ENCODE measurements around the gene INSM2. TPM values are rescaled to one million over a fixed set of nuclear protein-coding genes. Genes with fewer than 3 reads are reported as not detected.

Gene INSM2
- total RNA-seq, 1 experiment from 2014 or later, result not detected

DNA sequence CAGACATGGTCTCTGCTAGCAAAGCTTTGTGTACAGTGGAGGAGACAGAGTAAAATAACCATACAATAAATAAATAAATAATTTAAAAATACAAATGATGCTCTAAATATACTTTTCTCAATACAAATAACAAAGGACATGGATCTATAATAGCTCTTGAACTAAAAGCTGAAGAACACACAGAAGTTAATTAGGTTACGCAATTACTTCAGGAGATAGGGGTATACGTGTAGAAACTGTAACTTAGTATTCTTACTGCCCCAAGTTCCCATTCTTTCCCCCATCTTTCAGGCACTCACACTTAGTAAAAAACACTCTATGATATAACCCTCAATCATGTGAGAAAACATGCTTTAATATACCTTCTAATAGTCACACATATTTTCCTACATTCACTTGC is 44.2 kb downstream of the INSM2 start:
- TF ChIP-seq, protein P1, sequence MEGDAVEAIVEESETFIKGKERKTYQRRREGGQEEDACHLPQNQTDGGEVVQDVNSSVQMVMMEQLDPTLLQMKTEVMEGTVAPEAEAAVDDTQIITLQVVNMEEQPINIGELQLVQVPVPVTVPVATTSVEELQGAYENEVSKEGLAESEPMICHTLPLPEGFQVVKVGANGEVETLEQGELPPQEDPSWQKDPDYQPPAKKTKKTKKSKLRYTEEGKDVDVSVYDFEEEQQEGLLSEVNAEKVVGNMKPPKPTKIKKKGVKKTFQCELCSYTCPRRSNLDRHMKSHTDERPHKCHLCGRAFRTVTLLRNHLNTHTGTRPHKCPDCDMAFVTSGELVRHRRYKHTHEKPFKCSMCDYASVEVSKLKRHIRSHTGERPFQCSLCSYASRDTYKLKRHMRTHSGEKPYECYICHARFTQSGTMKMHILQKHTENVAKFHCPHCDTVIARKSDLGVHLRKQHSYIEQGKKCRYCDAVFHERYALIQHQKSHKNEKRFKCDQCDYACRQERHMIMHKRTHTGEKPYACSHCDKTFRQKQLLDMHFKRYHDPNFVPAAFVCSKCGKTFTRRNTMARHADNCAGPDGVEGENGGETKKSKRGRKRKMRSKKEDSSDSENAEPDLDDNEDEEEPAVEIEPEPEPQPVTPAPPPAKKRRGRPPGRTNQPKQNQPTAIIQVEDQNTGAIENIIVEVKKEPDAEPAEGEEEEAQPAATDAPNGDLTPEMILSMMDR (IDR thresholded peaks at IDR 0.05), result no peak
- TF ChIP-seq TCF7L2 (IDR thresholded peaks at IDR 0.05; ENCODE audit: low read depth, low read length), result no peak
- TF ChIP-seq, protein P2, sequence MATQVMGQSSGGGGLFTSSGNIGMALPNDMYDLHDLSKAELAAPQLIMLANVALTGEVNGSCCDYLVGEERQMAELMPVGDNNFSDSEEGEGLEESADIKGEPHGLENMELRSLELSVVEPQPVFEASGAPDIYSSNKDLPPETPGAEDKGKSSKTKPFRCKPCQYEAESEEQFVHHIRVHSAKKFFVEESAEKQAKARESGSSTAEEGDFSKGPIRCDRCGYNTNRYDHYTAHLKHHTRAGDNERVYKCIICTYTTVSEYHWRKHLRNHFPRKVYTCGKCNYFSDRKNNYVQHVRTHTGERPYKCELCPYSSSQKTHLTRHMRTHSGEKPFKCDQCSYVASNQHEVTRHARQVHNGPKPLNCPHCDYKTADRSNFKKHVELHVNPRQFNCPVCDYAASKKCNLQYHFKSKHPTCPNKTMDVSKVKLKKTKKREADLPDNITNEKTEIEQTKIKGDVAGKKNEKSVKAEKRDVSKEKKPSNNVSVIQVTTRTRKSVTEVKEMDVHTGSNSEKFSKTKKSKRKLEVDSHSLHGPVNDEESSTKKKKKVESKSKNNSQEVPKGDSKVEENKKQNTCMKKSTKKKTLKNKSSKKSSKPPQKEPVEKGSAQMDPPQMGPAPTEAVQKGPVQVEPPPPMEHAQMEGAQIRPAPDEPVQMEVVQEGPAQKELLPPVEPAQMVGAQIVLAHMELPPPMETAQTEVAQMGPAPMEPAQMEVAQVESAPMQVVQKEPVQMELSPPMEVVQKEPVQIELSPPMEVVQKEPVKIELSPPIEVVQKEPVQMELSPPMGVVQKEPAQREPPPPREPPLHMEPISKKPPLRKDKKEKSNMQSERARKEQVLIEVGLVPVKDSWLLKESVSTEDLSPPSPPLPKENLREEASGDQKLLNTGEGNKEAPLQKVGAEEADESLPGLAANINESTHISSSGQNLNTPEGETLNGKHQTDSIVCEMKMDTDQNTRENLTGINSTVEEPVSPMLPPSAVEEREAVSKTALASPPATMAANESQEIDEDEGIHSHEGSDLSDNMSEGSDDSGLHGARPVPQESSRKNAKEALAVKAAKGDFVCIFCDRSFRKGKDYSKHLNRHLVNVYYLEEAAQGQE (IDR thresholded peaks at IDR 0.05; ENCODE audit: insufficient read depth in 1 of 2, low read depth in 2 of 2, low read length in 1 of 2), result no peak
- TF ChIP-seq SIN3A (IDR thresholded peaks at IDR 0.05; ENCODE audit: borderline replicate concordance, insufficient read depth, low read depth, low read length), result no peak
- no peak for TF ChIP-seq POLR2AphosphoS5 (IDR thresholded peaks at IDR 0.05; ENCODE audit: low read depth, low read length)
- BruUV-seq (replicated peaks), result no TSS peak
- in situ Hi-C loops (cut with HindIII; ENCODE audit: low pct_unique_long_range_greater_than_20kb, low sequenced_read_pairs) (no loop called here), intact Hi-C loops (cut with micrococcal nuclease; ENCODE audit: unreplicated experiment) (no loop called here)
- POLR2A ChIA-PET, result no interaction called here
- H3K4me3 ChIP-seq (ENCODE audit: low read depth in 2 of 2, low read length in 2 of 2), result no peak overlapping the region
- DNase-seq (ENCODE audit: low read depth, low spot score) (no peak), ATAC-seq (no peak)
- no peaks in the 10 kb centered on the region for H3K36me3 ChIP-seq (ENCODE audit: control insufficient read depth, insufficient read depth, low read length)
- H3K27me3 ChIP-seq (ENCODE audit: control insufficient read depth, insufficient read depth, low read length), result no peaks in the 10 kb centered on the region
- no peaks in the 10 kb centered on the region for H3K9me3 ChIP-seq (ENCODE audit: control insufficient read depth, insufficient read depth, low read depth, low read length)
- CTCF ChIA-PET, result no interaction called here
- no peak overlapping the region for H3K27ac ChIP-seq (ENCODE audit: low read length)
- H3K4me1 ChIP-seq (ENCODE audit: control insufficient read depth, insufficient read depth, low read length), result no peaks in the 10 kb centered on the region

DNA sequence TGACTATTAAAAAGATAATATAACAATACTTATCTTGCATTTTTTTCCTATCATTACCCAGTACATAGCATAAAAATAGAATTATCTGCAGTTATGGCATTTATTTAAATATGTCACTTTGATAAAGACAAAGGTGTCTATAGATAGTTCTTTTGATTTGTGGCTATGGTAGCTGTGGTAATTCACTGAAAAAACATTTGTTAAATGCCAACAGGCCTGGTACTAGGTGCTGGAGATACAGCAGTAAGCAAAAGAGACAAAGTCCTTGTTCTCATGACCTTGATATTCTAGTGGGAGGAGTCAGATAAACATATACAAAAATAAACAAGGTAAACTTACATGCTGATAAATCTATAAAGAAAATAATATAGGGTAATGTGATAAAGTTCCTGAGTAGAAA is 44.7 kb downstream of the INSM2 start:
- no peak overlapping the region for H3K4me3 ChIP-seq (ENCODE audit: low read depth in 2 of 2, low read length in 2 of 2)
- no TSS peak for BruUV-seq (replicated peaks)
- DNase-seq (ENCODE audit: low read depth, low spot score) (no peak), ATAC-seq (no peak)
- intact Hi-C loops (cut with micrococcal nuclease; ENCODE audit: unreplicated experiment) (no loop called here), in situ Hi-C loops (cut with HindIII; ENCODE audit: low pct_unique_long_range_greater_than_20kb, low sequenced_read_pairs) (no loop called here)
- no peak overlapping the region for H3K27ac ChIP-seq (ENCODE audit: low read length)
- H3K27me3 ChIP-seq (ENCODE audit: control insufficient read depth, insufficient read depth, low read length), result no peaks in the 10 kb centered on the region
- ChIA-PET POLR2A (no interaction called here), CTCF (no interaction called here)
- H3K4me1 ChIP-seq (ENCODE audit: control insufficient read depth, insufficient read depth, low read length), result no peaks in the 10 kb centered on the region
- TF ChIP-seq SIN3A (IDR thresholded peaks at IDR 0.05; ENCODE audit: borderline replicate concordance, insufficient read depth, low read depth, low read length), result no peak
- TF ChIP-seq TCF7L2 (IDR thresholded peaks at IDR 0.05; ENCODE audit: low read depth, low read length), result no peak
- TF ChIP-seq, protein P2 (IDR thresholded peaks at IDR 0.05; ENCODE audit: insufficient read depth in 1 of 2, low read depth in 2 of 2, low read length in 1 of 2), result no peak
- TF ChIP-seq, protein P1 (IDR thresholded peaks at IDR 0.05), result no peak
- TF ChIP-seq POLR2AphosphoS5 (IDR thresholded peaks at IDR 0.05; ENCODE audit: low read depth, low read length), result no peak
- H3K9me3 ChIP-seq (ENCODE audit: control insufficient read depth, insufficient read depth, low read depth, low read length), result no peaks in the 10 kb centered on the region
- H3K36me3 ChIP-seq (ENCODE audit: control insufficient read depth, insufficient read depth, low read length), result no peaks in the 10 kb centered on the region

Other genes with a start within 250 kb of the INSM2 start
- gene PSMA6, start 241.8 kb upstream of the INSM2 start, total RNA-seq (2021; ENCODE audit: unreplicated experiment), result 197 TPM
- gene NFKBIA, start 129.4 kb upstream of the INSM2 start, total RNA-seq (2021; ENCODE audit: unreplicated experiment), result 99.4 TPM